ENCODE data around the gene SEPTIN11.

Gene SEPTIN11

GRCh38 chr4:76981644-76982043 lies 32.1 kb downstream of the SEPTIN11 start:
- no peak for DNase-seq

DNA sequence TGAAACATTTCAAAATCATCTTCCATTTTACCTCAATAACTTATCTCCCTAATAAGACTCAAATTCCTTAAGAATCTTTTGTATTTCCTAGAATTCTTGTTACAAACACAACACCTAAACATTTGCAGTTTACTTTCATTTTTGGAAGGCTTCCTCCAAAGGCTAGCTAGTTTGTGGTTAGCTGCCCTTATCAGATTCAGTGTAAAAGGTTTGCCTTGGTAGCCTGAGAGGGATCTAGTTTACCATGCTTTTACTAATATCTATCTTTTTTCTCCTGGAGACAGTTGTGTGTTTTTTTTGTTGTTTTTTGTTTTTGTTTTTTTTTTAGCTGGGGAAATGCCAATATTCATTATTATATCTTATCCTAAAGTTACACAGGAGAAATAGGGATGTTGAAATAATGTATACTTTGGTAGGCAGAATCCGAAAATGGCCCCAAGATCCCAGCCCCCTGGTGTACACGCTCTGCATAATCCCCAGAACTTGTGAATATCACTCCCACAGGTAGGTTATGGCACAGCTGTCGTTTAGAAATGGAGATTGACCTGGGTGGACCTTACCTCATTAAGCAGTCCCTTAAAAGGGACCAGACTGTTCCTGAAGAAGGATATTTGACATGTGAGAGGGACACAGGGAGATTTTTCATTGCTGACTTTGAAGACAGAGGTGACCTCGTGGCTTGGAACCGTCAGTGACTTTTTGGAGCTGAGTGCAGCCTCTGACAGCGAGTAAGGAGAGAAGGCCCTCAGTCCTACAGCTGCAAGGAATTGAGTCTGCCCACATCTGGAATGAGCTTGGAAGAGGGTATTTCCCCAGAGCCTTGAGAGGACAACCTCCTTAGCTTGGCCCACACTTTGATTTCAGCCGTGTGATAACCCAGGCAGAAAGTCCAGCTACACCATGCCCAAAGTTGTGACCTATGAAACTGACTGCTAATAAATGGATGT lies 33.4 kb downstream of the SEPTIN11 start:
- no peak for DNase-seq

- DNase-seq: no peak
Measured at GRCh38 chr4:76984127-76984526, 34.6 kb downstream of the SEPTIN11 start.

DNA sequence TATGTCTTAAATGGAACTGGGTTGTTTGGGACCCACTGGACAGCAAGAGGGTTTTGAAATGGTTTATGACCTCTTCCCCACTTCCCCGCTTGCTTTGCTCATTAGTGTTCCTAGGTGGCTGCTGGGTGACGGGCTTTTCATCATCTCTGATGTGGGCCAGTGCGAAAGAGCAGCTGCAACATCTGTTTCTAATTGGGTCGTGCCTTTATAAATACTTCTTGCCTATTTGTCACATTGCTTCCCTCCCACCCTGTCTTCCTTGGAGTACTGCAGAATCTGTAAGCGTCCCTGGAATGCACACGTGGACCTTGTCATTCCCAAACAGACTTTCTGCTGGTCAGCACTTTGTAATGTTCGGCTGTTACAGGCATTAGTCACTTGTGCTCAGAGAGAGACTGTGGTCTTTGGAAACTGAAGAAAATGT lies 35.2 kb downstream of the SEPTIN11 start:
- DNase-seq: no peak

GRCh38 chr4:76987153-76987591 lies 37.6 kb downstream of the SEPTIN11 start:
- DNase-seq: no peak

- no peak for DNase-seq
Measured at GRCh38 chr4:76987685-76988084, 38.1 kb downstream of the SEPTIN11 start.

- peak; percentile 62 for DNase-seq
Measured at GRCh38 chr4:76989391-76990061, 40.0 kb downstream of the SEPTIN11 start.

DNA sequence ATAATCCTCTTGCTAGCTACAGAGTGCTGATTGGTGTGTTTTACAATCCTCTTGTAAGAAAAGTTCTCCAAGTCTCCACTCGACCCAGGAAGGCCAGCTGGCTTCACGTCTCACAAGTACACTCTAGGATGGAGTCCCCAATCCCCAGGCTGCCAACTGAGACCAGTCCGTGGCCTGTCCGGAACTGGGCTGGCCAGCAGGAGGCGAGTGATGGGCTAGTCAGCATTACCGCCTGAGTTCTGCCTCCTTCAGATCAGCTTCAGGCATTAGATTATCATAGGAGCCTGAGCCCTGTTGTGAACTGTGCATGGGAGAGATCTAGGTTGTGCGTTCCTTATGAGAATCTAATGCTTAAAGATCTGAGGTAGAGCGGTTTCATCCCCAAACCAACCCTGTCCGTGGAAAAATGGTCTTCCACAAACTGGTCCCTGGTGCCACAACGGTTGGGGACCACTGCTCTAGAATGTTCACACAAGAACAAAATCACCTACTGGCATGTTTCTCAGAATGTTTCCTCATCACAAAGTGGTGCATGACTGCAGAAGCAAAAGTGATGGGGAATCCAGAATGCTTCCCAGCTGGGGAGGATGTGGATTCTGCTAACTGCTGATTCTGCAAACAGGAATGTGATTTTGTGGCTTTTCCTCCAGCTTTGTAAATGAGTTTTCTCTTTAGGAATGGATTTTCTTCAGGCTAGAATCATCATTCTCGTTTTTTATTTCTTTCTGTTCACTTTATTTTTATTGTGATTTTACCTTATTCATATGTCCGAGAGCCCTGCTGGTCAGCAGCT lies 40.9 kb downstream of the SEPTIN11 start:
- no peak for DNase-seq

GRCh38 chr4:76991161-76991660 lies 41.7 kb downstream of the SEPTIN11 start:
- no peak for DNase-seq

GRCh38 chr4:76993787-76994641 lies 44.5 kb downstream of the SEPTIN11 start:
- peak; percentile 55 for DNase-seq

DNA sequence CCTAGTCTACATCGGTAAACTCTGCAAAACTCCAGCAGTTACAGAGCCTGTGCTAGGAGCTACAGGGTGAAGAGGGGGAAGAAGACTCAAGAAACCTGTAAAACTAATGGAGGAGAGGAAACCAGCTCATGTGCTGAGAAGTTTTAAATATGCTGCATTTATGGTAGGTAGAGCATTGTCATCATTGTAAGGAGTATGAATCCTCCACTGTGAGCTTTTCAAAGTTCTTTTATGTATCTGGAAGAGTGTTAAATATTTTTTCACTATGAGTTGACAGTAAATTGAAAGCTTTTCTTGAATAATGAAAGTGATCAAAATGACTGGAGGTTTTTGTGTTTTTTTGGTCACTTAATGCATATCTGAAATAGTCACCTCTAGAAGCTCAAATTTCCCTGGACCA lies 46.2 kb downstream of the SEPTIN11 start:
- no peak for DNase-seq

- DNase-seq: no peak
Measured at GRCh38 chr4:76996445-76996844, 46.9 kb downstream of the SEPTIN11 start.

GRCh38 chr4:76997077-76997476 lies 47.5 kb downstream of the SEPTIN11 start:
- DNase-seq: no peak

- no peak for DNase-seq
Measured at GRCh38 chr4:76997532-76997931, 48.0 kb downstream of the SEPTIN11 start.

GRCh38 chr4:76998251-76998901 lies 48.8 kb downstream of the SEPTIN11 start:
- no peak for DNase-seq

Measured in activated CD4-positive, alpha-beta T cell treated with anti-CD3 and anti-CD28 coated beads for 48 hours (primary cell).